ENCODE measurements around the gene CIBAR2. TPM values are rescaled to one million over a fixed set of nuclear protein-coding genes. Genes with fewer than 3 reads are reported as not detected.
A peak's percentile ranks its signal among the peaks of the same experiment; 100 is the strongest.

Gene CIBAR2
- total and polyA plus RNA-seq, 2 experiments from 2014 or later, result 0.13 TPM; not detected in 1

- WGBS (ENCODE audit: low lambda C conversion rate, missing lambda C conversion rate), result 52% methylated on average over 27 of the region's 27 CpGs
- peak overlapping the region; percentile 46 for H3K27ac ChIP-seq
- no peaks in the 10 kb centered on the region for H3K9me3 ChIP-seq (ENCODE audit: low read depth)
- peak overlapping the region; percentile 23 for H3K4me2 ChIP-seq
- H3K4me3 ChIP-seq, result no peak overlapping the region
- DNase-seq (ENCODE audit: low spot score), result no peak
- no peak overlapping the region for H2AFZ ChIP-seq
- no peaks in the 10 kb centered on the region for H3K27me3 ChIP-seq
- H3K79me2 ChIP-seq, result no peaks in the 10 kb centered on the region
- H4K20me1 ChIP-seq (ENCODE audit: insufficient read depth, poor library complexity, severe bottlenecking), result no peaks in the 10 kb centered on the region
- H3K36me3 ChIP-seq (replicated peaks; ENCODE audit: insufficient read depth, low read depth), result no peaks in the 10 kb centered on the region
- TF ChIP-seq CTCF (IDR thresholded peaks at IDR 0.05; ENCODE audit: poor library complexity), result no peak
- TF ChIP-seq EZH2 (IDR thresholded peaks at IDR 0.05; ENCODE audit: borderline replicate concordance), result no peak
- TF ChIP-seq EZH2phosphoT487 (IDR thresholded peaks at IDR 0.05; ENCODE audit: low read depth, severe bottlenecking, unreplicated experiment), result no peak
- H3K4me1 ChIP-seq (ENCODE audit: insufficient read depth), result peaks cover 33% of the 10 kb centered on the region
- H3K9me2 ChIP-seq (replicated peaks; ENCODE audit: insufficient read depth), result no peaks in the 10 kb centered on the region
Measured at GRCh38 chr16:85146922-85147651, 34.8 kb upstream of the CIBAR2 start.

- H3K36me3 ChIP-seq (replicated peaks; ENCODE audit: insufficient read depth, low read depth), result no peaks in the 10 kb centered on the region
- peaks cover 26% of the 10 kb centered on the region for H3K4me1 ChIP-seq (ENCODE audit: insufficient read depth)
- H4K20me1 ChIP-seq (ENCODE audit: insufficient read depth, poor library complexity, severe bottlenecking), result no peaks in the 10 kb centered on the region
- no peaks in the 10 kb centered on the region for H3K79me2 ChIP-seq
- 99% methylated on average over 4 of the region's 4 CpGs for WGBS (ENCODE audit: low lambda C conversion rate, missing lambda C conversion rate)
- no peaks in the 10 kb centered on the region for H3K27me3 ChIP-seq
- H2AFZ ChIP-seq, result no peak overlapping the region
- TF ChIP-seq EZH2phosphoT487 (IDR thresholded peaks at IDR 0.05; ENCODE audit: low read depth, severe bottlenecking, unreplicated experiment), result no peak
- TF ChIP-seq CTCF (IDR thresholded peaks at IDR 0.05; ENCODE audit: poor library complexity), result no peak
- TF ChIP-seq EZH2 (IDR thresholded peaks at IDR 0.05; ENCODE audit: borderline replicate concordance), result no peak
- no peak for DNase-seq (ENCODE audit: low spot score)
- no peak overlapping the region for H3K4me3 ChIP-seq
- H3K9me2 ChIP-seq (replicated peaks; ENCODE audit: insufficient read depth), result no peaks in the 10 kb centered on the region
- no peak overlapping the region for H3K4me2 ChIP-seq
- H3K9me3 ChIP-seq (ENCODE audit: low read depth), result no peaks in the 10 kb centered on the region
- no peak overlapping the region for H3K27ac ChIP-seq
Measured at GRCh38 chr16:85146532-85146797, 34.2 kb upstream of the CIBAR2 start.

GRCh38 chr16:85145734-85146531 is 33.7 kb upstream of the CIBAR2 start:
- Histone ChIP-seq H3K27me3 (no peaks in the 10 kb centered on the region), H3K4me1 (ENCODE audit: insufficient read depth) (peaks cover 21% of the 10 kb centered on the region), H4K20me1 (ENCODE audit: insufficient read depth, poor library complexity, severe bottlenecking) (no peaks in the 10 kb centered on the region), H3K9me3 (ENCODE audit: low read depth) (no peaks in the 10 kb centered on the region), H3K4me2 (no peak overlapping the region), H2AFZ (no peak overlapping the region), H3K79me2 (no peaks in the 10 kb centered on the region), H3K9me2 (replicated peaks; ENCODE audit: insufficient read depth) (no peaks in the 10 kb centered on the region), H3K4me3 (no peak overlapping the region), H3K36me3 (replicated peaks; ENCODE audit: insufficient read depth, low read depth) (no peaks in the 10 kb centered on the region), H3K27ac (no peak overlapping the region)
- DNase-seq (ENCODE audit: low spot score), result no peak
- TF ChIP-seq CTCF (IDR thresholded peaks at IDR 0.05; ENCODE audit: poor library complexity) (no peak), EZH2 (IDR thresholded peaks at IDR 0.05; ENCODE audit: borderline replicate concordance) (no peak), EZH2phosphoT487 (IDR thresholded peaks at IDR 0.05; ENCODE audit: low read depth, severe bottlenecking, unreplicated experiment) (no peak)
- WGBS (ENCODE audit: low lambda C conversion rate, missing lambda C conversion rate), result 78% methylated on average over 20 of the region's 20 CpGs

Measured in hepatocyte (in vitro differentiated cells).